Umbilical cord (tissue), 2 donors: ENCODE results near the gene ITPKB. TPM values are rescaled to one million over a fixed set of nuclear protein-coding genes. Genes with fewer than 3 reads are reported as not detected.

ENCODE experiments used
- DNase-seq: peaks from one replicate; pipeline ENCODE4 v3.0.0-alpha.2; 2015; ENCODE audit warnings: low spot score
- total RNA-seq: library from RNA; depleted of rRNA; stranded (reverse); fragments of >200 nt; gene quantifications from one replicate; pipeline ENCODE4 v1.2.3, GENCODE V29; 2014; ENCODE audit warnings: low replicate concordance; ENCODE audit not compliant: insufficient read depth

ITPKB gene
- total RNA-seq, 1 donor from 2014 or later, result 15.4 TPM

- no peak for DNase-seq
Measured at GRCh38 chr1:226665505-226666163, 73.4 kb downstream of the ITPKB start.

GRCh38 chr1:226664413-226665101 is 74.5 kb downstream of the ITPKB start:
- DNase-seq, result peak; percentile 92

DNA sequence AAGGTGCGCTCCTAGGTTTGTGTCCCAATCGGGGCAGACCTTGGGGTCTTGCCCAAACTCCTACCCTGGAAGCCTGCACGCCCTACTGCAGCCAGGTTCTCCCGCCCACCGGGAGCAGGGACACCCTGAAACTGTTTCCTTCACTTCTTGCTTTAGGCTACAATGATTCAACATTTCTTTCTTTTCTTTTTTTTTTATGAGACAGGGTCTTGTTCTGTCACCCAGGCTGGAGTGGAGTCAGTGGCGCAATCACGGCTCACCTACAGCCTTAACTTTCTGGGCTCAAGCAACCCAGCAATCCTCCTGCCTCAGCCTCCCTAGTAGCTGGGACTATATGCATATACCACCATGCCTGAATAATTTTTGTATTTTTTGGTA is 75.8 kb downstream of the ITPKB start:
- no peak for DNase-seq

GRCh38 chr1:226662642-226663326 is 76.3 kb downstream of the ITPKB start:
- DNase-seq, result peak; percentile 97

GRCh38 chr1:226661965-226662364 is 77.1 kb downstream of the ITPKB start:
- DNase-seq, result no peak

- DNase-seq, result no peak
Measured at GRCh38 chr1:226661271-226661670, 77.8 kb downstream of the ITPKB start.

DNA sequence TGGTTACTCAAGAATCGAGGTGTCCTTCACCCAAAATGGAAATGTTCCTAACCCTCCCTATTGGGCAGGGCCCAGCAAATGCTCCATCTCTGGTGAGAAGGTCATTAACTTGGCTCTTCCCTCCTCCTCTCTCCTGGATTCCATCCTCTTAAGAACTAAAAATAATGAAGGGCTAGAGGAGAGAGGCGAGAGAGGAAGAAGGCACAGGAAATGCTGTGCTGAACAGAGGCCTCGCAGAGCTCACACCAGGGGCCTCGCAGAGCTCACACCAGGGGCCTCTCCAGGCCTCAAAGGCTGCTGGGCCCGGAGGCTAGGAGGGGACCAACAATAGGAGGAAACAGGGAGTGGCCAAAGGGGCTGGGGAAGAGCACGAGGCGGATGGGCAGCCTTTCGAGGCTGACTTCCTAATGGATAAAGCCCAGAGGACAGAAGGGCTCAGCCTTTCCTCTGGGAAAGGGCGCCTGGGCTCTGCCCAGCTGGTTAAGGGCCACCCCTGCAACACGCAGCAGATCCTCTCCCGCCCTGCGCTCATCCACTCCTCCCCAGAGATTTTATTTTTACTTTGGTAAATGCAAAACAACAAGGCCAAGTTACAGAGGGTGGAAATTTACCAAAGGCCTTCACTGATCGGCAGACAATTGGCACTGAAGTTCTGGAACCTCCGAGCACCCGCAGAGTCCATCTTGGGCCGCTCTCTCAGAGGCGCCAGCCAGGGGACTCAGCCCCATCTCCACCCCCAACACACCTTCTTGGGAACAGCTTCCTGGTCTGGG is 78.5 kb downstream of the ITPKB start:
- peak; percentile 54 for DNase-seq

- no peak for DNase-seq
Measured at GRCh38 chr1:226659641-226660040, 79.4 kb downstream of the ITPKB start.

DNA sequence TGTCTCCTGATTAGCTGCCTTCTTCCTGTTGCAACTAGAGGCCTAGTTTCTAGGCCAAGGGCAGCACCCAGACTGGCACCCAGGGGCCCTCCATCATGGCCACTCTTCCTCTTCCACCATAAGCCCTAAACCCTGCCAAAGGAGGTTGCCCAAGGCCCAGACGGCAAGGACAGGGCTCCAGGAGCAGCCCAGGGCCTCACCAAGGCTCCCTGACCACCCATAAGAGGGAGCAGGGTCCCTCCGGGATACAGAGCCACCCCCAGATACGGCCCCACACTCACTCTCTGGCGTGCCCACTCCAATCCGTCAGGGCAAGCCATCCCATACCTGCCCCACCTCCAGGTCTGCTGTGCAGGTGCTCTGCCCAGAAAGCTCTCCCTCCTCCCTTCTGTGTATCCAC is 79.9 kb downstream of the ITPKB start:
- no peak for DNase-seq

GRCh38 chr1:226658546-226659125 is 80.4 kb downstream of the ITPKB start:
- DNase-seq, result no peak

- DNase-seq, result no peak
Measured at GRCh38 chr1:226657895-226658545, 81.1 kb downstream of the ITPKB start.

GRCh38 chr1:226656601-226657277 is 82.3 kb downstream of the ITPKB start:
- peak; percentile 70 for DNase-seq

DNA sequence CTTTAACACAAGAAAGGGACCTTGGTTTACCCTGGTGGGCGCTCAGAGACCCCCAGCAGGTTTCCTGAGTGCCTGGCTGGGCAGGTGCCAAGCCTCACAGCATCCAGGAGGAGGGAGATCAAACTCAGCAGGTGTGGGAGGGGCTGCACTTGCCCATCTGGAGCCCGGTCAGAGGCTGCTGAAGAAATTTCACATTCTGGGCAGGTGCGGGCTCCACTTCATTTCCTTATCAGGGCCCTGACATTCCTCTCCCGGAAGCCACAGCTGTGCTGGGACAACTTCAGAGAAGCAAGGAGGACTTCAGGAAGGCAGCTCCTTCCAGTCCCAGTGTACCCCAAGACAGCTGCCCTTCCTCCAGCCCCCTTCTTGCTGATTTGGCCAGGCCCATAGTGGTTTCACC is 82.9 kb downstream of the ITPKB start:
- DNase-seq, result no peak

DNA sequence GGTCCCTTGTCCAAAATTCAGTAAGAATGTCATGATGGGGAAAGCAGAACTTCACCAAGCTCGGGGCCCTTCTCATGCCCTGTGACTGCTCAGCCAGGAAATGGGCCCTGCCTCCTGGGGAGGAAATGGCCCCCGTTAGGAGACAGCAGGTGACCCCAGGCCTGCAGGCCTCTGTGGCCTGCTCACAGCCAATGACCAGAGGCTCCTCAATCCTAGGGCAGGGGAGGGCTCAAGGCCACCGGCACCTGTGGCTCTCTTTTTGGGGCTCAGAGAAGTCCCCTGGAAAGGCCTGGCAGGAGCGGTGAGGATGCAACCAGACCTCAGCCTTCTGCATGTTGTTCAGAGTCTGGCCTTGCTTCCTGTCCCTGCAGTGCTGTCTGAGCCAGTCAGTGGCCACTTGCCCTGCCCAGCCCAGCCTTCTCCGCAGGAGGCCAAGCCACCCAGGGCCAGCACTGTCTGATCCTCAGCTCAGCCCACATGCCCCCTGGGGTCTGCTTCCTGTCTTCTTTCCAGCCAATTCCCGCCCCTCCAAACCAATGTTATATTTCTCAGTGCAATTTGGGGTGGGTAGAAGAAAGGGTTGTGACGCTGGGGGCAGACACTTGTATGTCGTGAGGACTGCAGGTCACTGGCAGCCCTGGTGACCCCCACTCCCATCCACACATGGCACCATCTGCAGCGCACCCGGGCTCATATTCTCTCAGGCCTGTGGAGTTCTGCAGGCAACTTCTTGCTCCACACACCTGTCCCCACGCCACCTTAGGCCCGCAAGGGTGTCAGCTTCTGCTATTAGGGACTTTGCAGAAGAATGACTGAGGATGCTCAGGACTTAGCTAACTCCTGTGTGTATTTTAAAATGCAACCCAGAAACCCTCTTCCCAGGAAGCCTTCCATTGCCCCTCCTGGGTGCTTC is 83.6 kb downstream of the ITPKB start:
- DNase-seq, result no peak

GRCh38 chr1:226654668-226655055 is 84.4 kb downstream of the ITPKB start:
- DNase-seq, result no peak

GRCh38 chr1:226654046-226654667 is 84.9 kb downstream of the ITPKB start:
- DNase-seq, result peak; percentile 88

DNA sequence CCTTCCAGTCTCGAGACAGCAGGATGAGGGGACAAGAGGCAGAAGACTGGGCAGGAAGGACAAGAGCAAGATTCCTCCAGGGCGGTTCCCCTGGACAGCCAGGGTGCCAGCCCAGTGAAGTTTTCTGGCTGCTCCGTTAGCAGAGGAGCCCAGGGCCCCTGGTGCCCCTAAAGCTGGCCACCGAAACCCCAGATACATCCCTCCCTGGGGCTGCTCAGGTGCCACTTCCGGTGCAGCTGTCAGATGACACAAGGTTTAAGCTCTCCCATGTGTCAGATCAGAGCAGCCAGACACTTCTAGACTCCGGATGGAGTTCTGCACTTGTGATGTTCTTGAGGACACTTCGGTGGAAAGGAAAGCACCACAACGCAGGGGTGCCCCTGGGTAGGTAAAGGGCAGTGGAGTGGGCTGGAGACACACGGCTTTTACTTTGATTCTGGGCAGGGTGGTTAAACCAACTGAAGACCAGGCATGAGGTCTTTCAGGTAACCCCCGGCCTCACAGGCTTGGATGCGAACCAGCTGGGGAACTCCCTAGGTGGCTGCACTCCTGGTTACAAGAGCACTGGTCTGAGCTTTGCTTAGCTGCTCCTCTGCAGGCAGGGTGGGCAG is 85.7 kb downstream of the ITPKB start:
- DNase-seq, result no peak

DNA sequence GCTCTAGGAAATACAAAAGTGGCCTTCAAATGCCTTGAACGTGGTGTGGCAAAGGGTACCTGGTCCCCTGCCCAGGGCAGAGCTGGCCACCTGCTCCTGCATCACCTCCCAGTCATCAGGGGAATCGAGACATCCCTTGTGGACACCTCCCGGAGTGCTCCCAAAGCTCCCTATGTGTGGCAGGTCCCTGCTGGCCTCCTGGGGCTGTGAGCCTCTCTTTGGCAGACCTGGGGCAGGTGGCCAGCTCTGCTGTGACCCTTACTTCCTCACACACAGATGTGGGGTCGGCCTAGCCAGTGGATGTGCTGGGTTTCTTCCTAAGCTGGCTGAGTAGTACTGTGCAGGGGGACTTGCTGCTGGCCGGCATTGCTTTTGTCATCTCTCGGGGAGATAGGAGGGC is 86.5 kb downstream of the ITPKB start:
- no peak for DNase-seq

DNA sequence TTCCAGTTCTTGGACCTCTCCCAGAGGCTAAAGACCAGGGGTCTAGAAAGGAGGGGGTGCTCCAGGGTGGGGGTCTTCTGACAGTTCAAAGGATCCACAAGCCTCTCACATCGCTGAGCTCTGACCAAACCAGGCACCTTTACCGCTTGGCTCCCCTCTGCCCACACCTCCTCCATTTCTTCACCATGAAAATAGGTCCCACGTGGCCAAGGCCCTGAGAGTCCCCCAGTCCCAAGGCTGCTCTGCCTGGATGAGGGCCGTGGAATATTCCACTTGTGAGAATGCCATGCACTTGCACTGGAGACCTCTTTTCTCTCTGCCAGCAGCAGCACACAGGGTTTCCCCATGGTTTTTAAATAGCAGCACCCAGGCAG is 87.4 kb downstream of the ITPKB start:
- DNase-seq, result no peak
